Stomach (tissue), 4 donors: ENCODE data around the gene KCNT2.

ENCODE experiments used
- EP300 ChIP-seq: sonication (generic); formaldehyde crosslinking; IDR thresholded peaks from one replicate; pipeline ENCODE4 v1.6.1; 2017; ENCODE audit warnings: antibody characterized with exemption
- POLR2AphosphoS5 ChIP-seq, 3 donors: sonication (generic); formaldehyde crosslinking; IDR thresholded peaks; one replicate each; pipeline ENCODE4 v1.6.1; 2016; ENCODE audit warnings: antibody characterized with exemption in 3 of 3
- TF ChIP-seq, protein P1 (sequence below), 7 experiments: fragments of 450-650 bp in 4 of 7; fragments of 200-600 bp in 3 of 7; sonication (generic) in 3 of 7; IDR thresholded peaks; one replicate each; pipeline ENCODE4 v1.5.1; 2016 to 2019; ENCODE audit warnings: antibody characterized with exemption in 7 of 7, control low read depth in 2 of 7, mild to moderate bottlenecking in 1 of 7

DNA sequence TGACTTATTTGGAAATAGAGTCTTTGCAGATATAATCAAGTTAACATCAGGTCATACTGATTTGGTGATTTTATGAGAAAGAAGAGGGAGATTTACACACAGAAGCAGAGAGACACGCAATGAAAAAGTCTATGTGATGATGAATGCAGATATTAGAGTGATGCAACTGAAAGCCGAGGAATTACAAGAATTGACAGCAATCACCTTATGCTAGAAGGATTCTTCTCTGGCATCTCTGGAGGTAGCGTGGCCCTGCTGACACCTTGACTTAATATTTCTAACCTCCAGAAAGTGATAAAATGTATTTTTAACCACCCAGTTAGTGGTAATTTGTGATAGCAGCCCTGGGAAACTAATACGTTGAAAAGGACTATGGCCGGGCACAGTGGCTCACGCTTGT lies 29.4 kb upstream of the KCNT2 start:
- TF ChIP-seq, protein P1, sequence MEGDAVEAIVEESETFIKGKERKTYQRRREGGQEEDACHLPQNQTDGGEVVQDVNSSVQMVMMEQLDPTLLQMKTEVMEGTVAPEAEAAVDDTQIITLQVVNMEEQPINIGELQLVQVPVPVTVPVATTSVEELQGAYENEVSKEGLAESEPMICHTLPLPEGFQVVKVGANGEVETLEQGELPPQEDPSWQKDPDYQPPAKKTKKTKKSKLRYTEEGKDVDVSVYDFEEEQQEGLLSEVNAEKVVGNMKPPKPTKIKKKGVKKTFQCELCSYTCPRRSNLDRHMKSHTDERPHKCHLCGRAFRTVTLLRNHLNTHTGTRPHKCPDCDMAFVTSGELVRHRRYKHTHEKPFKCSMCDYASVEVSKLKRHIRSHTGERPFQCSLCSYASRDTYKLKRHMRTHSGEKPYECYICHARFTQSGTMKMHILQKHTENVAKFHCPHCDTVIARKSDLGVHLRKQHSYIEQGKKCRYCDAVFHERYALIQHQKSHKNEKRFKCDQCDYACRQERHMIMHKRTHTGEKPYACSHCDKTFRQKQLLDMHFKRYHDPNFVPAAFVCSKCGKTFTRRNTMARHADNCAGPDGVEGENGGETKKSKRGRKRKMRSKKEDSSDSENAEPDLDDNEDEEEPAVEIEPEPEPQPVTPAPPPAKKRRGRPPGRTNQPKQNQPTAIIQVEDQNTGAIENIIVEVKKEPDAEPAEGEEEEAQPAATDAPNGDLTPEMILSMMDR (IDR thresholded peaks at IDR 0.05), result no peak
- no peak for TF ChIP-seq EP300
- TF ChIP-seq POLR2AphosphoS5 (IDR thresholded peaks at IDR 0.05), result no peak
